Inflammatory macrophage (primary cell): Measurements from ENCODE around the gene NBEAL2.
A peak's percentile ranks its signal among the peaks of the same experiment; 100 is the strongest.

Experiments used
- DNase-seq, 2 donors: peaks; one replicate each; pipeline ENCODE4 v3.0.0-alpha.2; 2020 to 2022

Gene NBEAL2

DNA sequence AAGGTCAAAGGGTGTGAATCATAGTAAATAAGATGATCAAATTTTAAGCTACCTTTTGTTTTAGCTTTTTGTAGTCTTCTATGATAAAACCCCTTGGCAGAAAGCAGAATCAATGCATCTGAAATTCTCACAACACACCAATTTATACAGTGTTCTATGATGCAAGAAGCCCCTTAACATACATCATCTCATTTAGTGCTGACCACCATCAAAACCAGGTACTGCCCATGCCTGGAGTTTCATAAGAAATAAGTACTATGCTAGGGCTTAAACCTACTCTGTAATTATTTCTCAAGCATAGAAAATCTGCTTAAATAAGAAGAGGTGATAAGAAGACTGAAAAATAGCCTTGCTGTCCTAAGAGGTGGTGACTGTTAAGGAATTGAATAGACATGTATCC, 67.6 kb downstream of the NBEAL2 start:
- DNase-seq: no peak

DNA sequence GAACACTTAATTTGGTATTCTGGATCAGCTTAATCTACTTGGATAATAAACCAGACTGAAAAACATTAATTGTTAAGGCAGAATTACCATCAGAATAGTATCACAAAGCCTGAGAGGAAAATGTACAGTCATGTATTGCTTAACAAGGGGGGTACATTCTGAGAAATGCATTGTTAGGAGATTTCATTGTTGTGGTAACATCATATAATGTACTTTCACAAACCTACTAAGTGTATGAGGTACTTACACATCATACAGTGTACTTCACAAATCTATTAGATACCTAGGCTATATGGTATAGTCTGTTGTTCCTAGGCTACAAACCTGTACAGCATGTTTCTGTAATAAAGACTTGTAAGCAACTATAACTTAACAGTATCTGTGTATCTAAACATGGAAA, 68.2 kb downstream of the NBEAL2 start:
- peak in 1 of 2 donors; percentile 6 for DNase-seq

DNA sequence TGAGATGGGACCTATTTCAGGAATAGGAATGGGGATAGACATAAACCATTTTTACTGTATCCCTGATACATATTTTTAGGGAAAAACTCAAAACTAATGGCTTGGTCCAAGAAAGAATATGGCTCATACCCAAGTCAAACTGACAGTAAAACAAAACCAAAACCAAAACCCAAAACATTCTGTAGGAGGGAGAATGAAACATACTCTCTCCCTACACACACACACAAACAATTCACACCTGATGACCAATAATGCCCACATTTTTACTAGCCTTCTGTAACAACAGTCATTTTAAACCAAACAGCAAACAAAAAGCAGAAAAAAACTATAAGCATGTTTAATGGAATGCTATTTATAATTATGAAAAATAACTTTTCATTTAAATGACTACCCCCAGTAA, 74.9 kb downstream of the NBEAL2 start:
- DNase-seq: no peak

DNA sequence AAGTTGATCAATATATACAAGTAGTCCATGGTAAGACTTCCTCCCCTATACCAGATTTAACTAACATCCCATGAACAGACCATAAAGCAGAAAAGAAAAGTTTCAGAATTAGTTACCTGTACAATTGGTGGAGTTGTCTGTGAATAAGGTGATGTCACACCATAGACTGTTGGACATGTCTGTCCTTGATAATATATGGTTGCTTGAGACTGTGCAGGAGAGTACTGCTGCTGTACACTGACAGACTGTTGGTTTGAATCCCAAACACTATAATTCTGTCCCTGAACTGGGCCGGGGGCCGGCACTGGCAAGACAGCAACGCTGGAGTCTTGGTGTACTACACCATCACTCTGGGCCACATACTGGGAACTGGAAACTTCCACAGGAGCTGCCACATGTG, 77.2 kb downstream of the NBEAL2 start:
- no peak for DNase-seq

DNA sequence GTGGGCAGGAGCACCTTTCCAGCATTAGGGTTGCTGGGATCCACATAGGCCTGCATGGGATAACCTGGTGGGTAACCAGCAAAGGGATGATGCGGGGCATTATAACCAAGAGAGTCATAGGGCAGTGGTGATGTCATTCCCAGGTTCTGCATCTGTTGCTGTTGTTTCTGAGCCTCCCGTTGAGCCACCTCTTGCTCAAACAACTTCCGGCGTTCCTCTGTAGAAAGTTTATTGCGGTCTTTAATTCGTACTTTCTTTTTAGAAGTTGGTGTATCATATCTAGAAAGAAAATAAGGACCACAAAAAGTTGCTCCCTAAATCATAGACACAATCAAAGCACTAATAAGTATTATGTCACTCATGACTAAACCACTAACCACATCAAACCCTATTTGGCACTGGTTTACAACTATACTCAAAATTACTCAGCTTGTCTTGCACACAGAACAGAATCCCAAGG, 77.8 kb downstream of the NBEAL2 start:
- DNase-seq: no peak
